Measurements from ENCODE around the gene CRTAP. TPM values are rescaled to one million over a fixed set of nuclear protein-coding genes. Genes with fewer than 3 reads are reported as not detected.
"Not testable (repeated sequence)": the region's sequence is repeated elsewhere in the genome, so short reads cannot be mapped to it uniquely, and the experiment has no call there.

CRTAP gene
- total and polyA plus RNA-seq, 5 donors = 51.8 to 180 (median 148) TPM

- WGBS = 73% methylated on average over 4 of the region's 4 CpGs
- DNase-seq (no peak), ATAC-seq (no peak)
- Histone ChIP-seq H3K9me3 (ENCODE audit: control insufficient read depth, low read length) (no peaks in the 10 kb centered on the region), H3K27ac (ENCODE audit: low read length) (no peak overlapping the region), H3K27me3 (ENCODE audit: control insufficient read depth, insufficient read depth) (no peaks in the 10 kb centered on the region), H3K4me1 (ENCODE audit: control insufficient read depth, insufficient read depth, low read length) (peaks cover 2% of the 10 kb centered on the region), H3K4me3 (ENCODE audit: low read length) (no peak overlapping the region)
- intact Hi-C loops (cut with DNase I) = no loop called here
Measured at GRCh38 chr3:33159234-33159633, 45.4 kb downstream of the CRTAP start.

DNA sequence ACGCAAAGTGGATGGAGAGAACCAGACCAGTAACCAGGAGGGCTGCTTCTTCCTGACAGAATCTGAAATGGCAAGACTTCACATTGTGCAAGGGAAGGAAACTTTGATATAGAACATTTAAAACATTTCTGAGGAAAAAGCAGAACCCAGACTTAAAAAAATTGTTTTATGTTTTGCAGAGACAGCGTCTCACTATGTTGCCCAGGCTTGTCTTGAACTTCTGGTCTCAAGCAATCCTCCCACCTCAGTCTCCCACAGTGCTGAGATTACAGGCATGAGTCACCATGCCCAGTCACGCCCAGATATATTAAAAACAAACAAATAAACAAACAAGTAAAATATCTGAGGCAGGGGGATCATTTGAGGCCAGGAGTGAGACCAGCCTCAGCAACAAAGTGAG, 46.2 kb downstream of the CRTAP start:
- Histone ChIP-seq H3K9me3 (ENCODE audit: control insufficient read depth, low read length) (no peaks in the 10 kb centered on the region), H3K27ac (ENCODE audit: low read length) (no peak overlapping the region), H3K4me3 (ENCODE audit: low read length) (no peak overlapping the region), H3K27me3 (ENCODE audit: control insufficient read depth, insufficient read depth) (no peaks in the 10 kb centered on the region), H3K4me1 (ENCODE audit: control insufficient read depth, insufficient read depth, low read length) (peaks cover 2% of the 10 kb centered on the region)
- DNase-seq (no peak), ATAC-seq (no peak)
- WGBS = 85% methylated on average over 3 of the region's 3 CpGs
- intact Hi-C loops (cut with DNase I) = no loop called here

DNA sequence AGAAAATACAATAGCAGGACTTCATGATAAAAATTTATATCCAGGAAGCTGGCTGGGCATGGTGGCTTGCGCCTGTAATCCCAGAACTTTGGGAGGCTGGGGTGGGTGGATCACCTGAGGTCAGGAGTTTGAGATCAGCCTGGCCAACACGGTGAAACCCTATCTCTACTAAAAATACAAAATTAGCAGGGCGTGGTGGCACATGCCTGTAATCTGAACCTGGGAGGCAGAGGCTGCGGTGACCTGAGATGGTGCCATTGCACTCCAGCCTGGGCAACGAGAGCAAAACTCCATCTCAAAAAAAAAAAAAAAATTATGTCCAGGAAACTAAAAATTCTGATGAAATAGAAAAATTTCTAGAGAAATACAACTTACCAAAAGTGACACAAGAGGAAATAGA, 48.8 kb downstream of the CRTAP start:
- H3K27ac ChIP-seq (ENCODE audit: low read length); ATAC-seq; H3K27me3 ChIP-seq (ENCODE audit: control insufficient read depth, insufficient read depth); H3K4me3 ChIP-seq (ENCODE audit: low read length); H3K9me3 ChIP-seq (ENCODE audit: control insufficient read depth, low read length); DNase-seq; intact Hi-C loops (cut with DNase I); H3K4me1 ChIP-seq (ENCODE audit: control insufficient read depth, insufficient read depth, low read length): not testable (repeated sequence)
- WGBS = 75% methylated on average over 5 of the region's 5 CpGs

GRCh38 chr3:33165372-33165771, 51.6 kb downstream of the CRTAP start:
- 88% methylated on average over 1 of the region's 1 CpG for WGBS
- no peak for ATAC-seq

DNA sequence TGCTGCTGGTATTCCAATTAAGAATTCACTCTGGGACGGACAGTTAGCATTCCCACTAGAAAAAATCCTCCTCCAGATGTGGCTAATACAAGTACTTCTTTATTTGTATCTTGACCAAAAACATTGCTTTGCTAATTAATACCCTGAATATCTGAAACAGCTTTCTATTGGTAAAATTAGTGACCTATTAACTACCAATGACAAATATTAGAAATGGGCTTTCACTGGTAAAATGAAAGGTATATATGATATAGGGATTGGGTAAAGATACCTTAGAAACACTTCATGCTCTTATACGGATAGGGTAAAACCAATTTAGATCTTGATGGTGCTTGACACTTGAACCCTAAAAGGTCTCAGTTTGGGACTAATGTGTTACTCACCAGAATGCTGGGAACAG, 52.3 kb downstream of the CRTAP start:
- no peak overlapping the region for H3K27ac ChIP-seq (ENCODE audit: low read length)
- ATAC-seq (no peak), DNase-seq (no peak)
- intact Hi-C loops (cut with DNase I) = no loop called here
- WGBS = 84% methylated on average over 2 of the region's 2 CpGs
- no peak overlapping the region for H3K4me3 ChIP-seq (ENCODE audit: low read length)
- H3K27me3 ChIP-seq (ENCODE audit: control insufficient read depth, insufficient read depth) = no peaks in the 10 kb centered on the region
- H3K9me3 ChIP-seq (ENCODE audit: control insufficient read depth, low read length) = no peaks in the 10 kb centered on the region
- H3K4me1 ChIP-seq (ENCODE audit: control insufficient read depth, insufficient read depth, low read length) = peaks cover 2% of the 10 kb centered on the region

More at GRCh38 chr3:33165372-33165771, 51.6 kb downstream of the CRTAP start:
- no peaks in the 10 kb centered on the region for H3K27me3 ChIP-seq (ENCODE audit: control insufficient read depth, insufficient read depth)
- no peaks in the 10 kb centered on the region for H3K9me3 ChIP-seq (ENCODE audit: control insufficient read depth, low read length)
- DNase-seq = no peak
- intact Hi-C loops (cut with DNase I) = no loop called here
- H3K4me3 ChIP-seq (ENCODE audit: low read length) = no peak overlapping the region
- peaks cover 2% of the 10 kb centered on the region for H3K4me1 ChIP-seq (ENCODE audit: control insufficient read depth, insufficient read depth, low read length)
- no peak overlapping the region for H3K27ac ChIP-seq (ENCODE audit: low read length)

GRCh38 chr3:33167284-33167683, 53.5 kb downstream of the CRTAP start:
- H3K27me3 ChIP-seq (ENCODE audit: control insufficient read depth, insufficient read depth) = no peaks in the 10 kb centered on the region
- DNase-seq (no peak), ATAC-seq (no peak)
- 79% methylated on average over 3 of the region's 3 CpGs for WGBS
- no peak overlapping the region for H3K27ac ChIP-seq (ENCODE audit: low read length)
- H3K9me3 ChIP-seq (ENCODE audit: control insufficient read depth, low read length) = no peaks in the 10 kb centered on the region
- H3K4me3 ChIP-seq (ENCODE audit: low read length) = no peak overlapping the region
- intact Hi-C loops (cut with DNase I) = no loop called here
- peaks cover 2% of the 10 kb centered on the region for H3K4me1 ChIP-seq (ENCODE audit: control insufficient read depth, insufficient read depth, low read length)

- intact Hi-C loops (cut with DNase I) = no loop called here
- Histone ChIP-seq H3K27me3 (ENCODE audit: control insufficient read depth, insufficient read depth) (no peaks in the 10 kb centered on the region), H3K4me3 (ENCODE audit: low read length) (no peak overlapping the region), H3K9me3 (ENCODE audit: control insufficient read depth, low read length) (no peaks in the 10 kb centered on the region), H3K27ac (ENCODE audit: low read length) (no peak overlapping the region), H3K4me1 (ENCODE audit: control insufficient read depth, insufficient read depth, low read length) (peaks cover 2% of the 10 kb centered on the region)
- ATAC-seq = no peak
- no peak for DNase-seq
- 39% methylated on average over 3 of the region's 3 CpGs for WGBS
Measured at GRCh38 chr3:33167716-33168336, 54.0 kb downstream of the CRTAP start.

DNA sequence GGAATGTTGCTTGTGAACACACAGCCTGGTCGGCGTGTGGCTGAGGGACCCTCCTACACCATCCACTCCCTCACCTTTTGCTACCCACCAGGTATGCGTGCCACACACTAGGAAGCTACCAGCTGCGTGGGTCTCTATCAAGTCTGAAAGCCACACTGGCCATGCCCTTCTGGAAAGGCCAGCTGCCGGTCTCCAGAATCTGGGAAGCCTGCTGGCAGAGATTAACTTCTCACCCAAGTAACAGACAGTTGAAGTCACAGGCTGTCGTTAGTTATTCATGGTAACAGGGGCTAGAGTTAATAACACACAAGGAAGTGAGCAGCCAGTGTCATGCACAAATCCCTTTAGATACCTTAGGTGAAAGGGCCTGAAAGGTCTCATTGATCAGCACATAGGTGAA, 56.7 kb downstream of the CRTAP start:
- intact Hi-C loops (cut with DNase I) = no loop called here

DNA sequence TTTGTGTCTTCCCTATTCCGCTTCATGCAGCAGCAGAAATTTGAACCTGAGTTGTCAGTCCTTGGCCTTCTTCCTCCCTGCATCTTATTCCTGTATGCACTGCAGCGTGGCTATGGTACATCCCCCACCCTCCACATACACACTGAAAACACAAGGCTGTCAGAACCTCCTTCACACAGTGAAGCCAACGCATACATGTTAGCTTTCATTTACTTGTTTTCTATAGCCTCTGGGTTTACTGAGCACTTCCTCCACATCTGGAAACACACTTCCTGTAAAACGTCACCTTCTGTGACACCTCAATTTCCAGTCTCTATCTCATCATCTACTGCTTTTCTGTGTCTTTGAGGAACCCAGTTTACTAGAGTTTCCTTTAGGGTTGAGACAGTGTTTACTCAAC, 57.8 kb downstream of the CRTAP start:
- intact Hi-C loops (cut with DNase I) = no loop called here
- WGBS = 73% methylated on average over 4 of the region's 4 CpGs
- H3K27me3 ChIP-seq (ENCODE audit: control insufficient read depth, insufficient read depth) = no peaks in the 10 kb centered on the region
- H3K4me1 ChIP-seq (ENCODE audit: control insufficient read depth, insufficient read depth, low read length) = peaks cover 2% of the 10 kb centered on the region
- DNase-seq (no peak), ATAC-seq (no peak)
- H3K9me3 ChIP-seq (ENCODE audit: control insufficient read depth, low read length) = no peaks in the 10 kb centered on the region
- no peak overlapping the region for H3K27ac ChIP-seq (ENCODE audit: low read length)
- H3K4me3 ChIP-seq (ENCODE audit: low read length) = no peak overlapping the region

More for the DNA sequence above, 56.7 kb downstream of the CRTAP start:
- H3K27me3 ChIP-seq (ENCODE audit: control insufficient read depth, insufficient read depth) = no peaks in the 10 kb centered on the region
- peaks cover 2% of the 10 kb centered on the region for H3K4me1 ChIP-seq (ENCODE audit: control insufficient read depth, insufficient read depth, low read length)
- 69% methylated on average over 6 of the region's 6 CpGs for WGBS
- no peaks in the 10 kb centered on the region for H3K9me3 ChIP-seq (ENCODE audit: control insufficient read depth, low read length)
- ATAC-seq = no peak
- no peak overlapping the region for H3K27ac ChIP-seq (ENCODE audit: low read length)
- H3K4me3 ChIP-seq (ENCODE audit: low read length) = no peak overlapping the region
- DNase-seq = no peak

- 24% methylated on average over 2 of the region's 2 CpGs for WGBS
- H3K27me3 ChIP-seq (ENCODE audit: control insufficient read depth, insufficient read depth) = no peaks in the 10 kb centered on the region
- H3K4me1 ChIP-seq (ENCODE audit: control insufficient read depth, insufficient read depth, low read length) = peaks cover 2% of the 10 kb centered on the region
- H3K4me3 ChIP-seq (ENCODE audit: low read length) = no peak overlapping the region
- DNase-seq = no peak
- intact Hi-C loops (cut with DNase I) = no loop called here
- no peak overlapping the region for H3K27ac ChIP-seq (ENCODE audit: low read length)
- H3K9me3 ChIP-seq (ENCODE audit: control insufficient read depth, low read length) = no peaks in the 10 kb centered on the region
- ATAC-seq = peak; percentile 80 to 92
Measured at GRCh38 chr3:33173103-33173502, 59.3 kb downstream of the CRTAP start.

DNA sequence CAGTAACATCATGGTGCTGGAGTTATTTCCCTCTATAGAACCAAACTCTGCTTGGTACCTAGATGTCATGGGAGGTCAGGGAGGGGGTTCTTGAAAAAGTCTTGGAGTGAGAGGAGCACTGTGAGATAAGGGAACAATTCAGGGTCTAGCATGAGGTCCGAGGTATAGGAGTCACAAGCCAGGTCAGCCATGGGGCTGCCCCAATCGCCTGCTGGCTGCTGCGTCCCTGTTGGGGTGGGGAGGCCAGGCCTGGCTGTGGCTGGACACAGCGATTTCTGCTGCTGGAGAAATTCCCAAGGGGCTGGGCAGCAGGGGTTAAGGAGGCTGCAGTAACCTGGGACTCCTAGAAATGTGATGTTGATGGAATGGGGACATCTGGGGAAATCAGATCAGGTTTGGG, 59.9 kb downstream of the CRTAP start:
- Histone ChIP-seq H3K27me3 (ENCODE audit: control insufficient read depth, insufficient read depth) (no peaks in the 10 kb centered on the region), H3K27ac (ENCODE audit: low read length) (no peak overlapping the region), H3K9me3 (ENCODE audit: control insufficient read depth, low read length) (no peaks in the 10 kb centered on the region), H3K4me1 (ENCODE audit: control insufficient read depth, insufficient read depth, low read length) (peaks cover 2% of the 10 kb centered on the region), H3K4me3 (ENCODE audit: low read length) (no peak overlapping the region)
- WGBS = 63% methylated on average over 4 of the region's 4 CpGs
- DNase-seq (no peak), ATAC-seq (peak in 1 of 2 donors; percentile 27)
- intact Hi-C loops (cut with DNase I) = no loop called here

GRCh38 chr3:33174095-33174494, 60.3 kb downstream of the CRTAP start:
- 79% methylated on average over 4 of the region's 4 CpGs for WGBS
- H3K4me3 ChIP-seq (ENCODE audit: low read length) = no peak overlapping the region
- H3K9me3 ChIP-seq (ENCODE audit: control insufficient read depth, low read length) = no peaks in the 10 kb centered on the region
- no peaks in the 10 kb centered on the region for H3K27me3 ChIP-seq (ENCODE audit: control insufficient read depth, insufficient read depth)
- H3K4me1 ChIP-seq (ENCODE audit: control insufficient read depth, insufficient read depth, low read length) = peaks cover 2% of the 10 kb centered on the region
- ATAC-seq (peak in 1 of 2 donors; percentile 17), DNase-seq (no peak)
- no peak overlapping the region for H3K27ac ChIP-seq (ENCODE audit: low read length)
- intact Hi-C loops (cut with DNase I) = no loop called here
